Kidney epithelial cell (primary cell): Measurements from ENCODE around the gene CCNH. TPM values are rescaled to one million over a fixed set of nuclear protein-coding genes. Genes with fewer than 3 reads are reported as not detected.
A peak's percentile ranks its signal among the peaks of the same experiment; 100 is the strongest.

ENCODE experiments used
- DNase-seq: peaks from one replicate; pipeline ENCODE4 v3.0.0-alpha.2; 2010; ENCODE audit warnings: low read depth
- H3K27me3 ChIP-seq: 2 replicates; pipeline ENCODE4 v1.6.0; 2011; ENCODE audit warnings: low read length; ENCODE audit not compliant: control insufficient read depth, insufficient read depth
- H3K36me3 ChIP-seq: 2 replicates; pipeline ENCODE4 v1.5.1; 2011; ENCODE audit warnings: low read length; ENCODE audit not compliant: control insufficient read depth, insufficient read depth
- H3K4me3 ChIP-seq: 2 replicates; pipeline ENCODE4 v1.5.1; 2011; ENCODE audit warnings: low read depth, mild to moderate bottlenecking, control low read depth, low read length
- CTCF ChIP-seq: IDR thresholded peaks from 2 replicates; pipeline ENCODE4 v1.5.1; 2011; ENCODE audit warnings: mild to moderate bottlenecking, moderate library complexity, low read length, control low read depth, inconsistent platforms; ENCODE audit not compliant: insufficient read depth, poor library complexity, severe bottlenecking
- total RNA-seq: library from RNA; depleted of rRNA; stranded (reverse); fragments of >200 nt; gene quantifications from 2 replicates; pipeline ENCODE4 v1.2.3, GENCODE V29; 2015

Gene CCNH
- 57.4 and 74.7 TPM in 2 replicates for total RNA-seq

- no peaks in the 10 kb centered on the region for H3K27me3 ChIP-seq
- peak; percentile 91 for DNase-seq
- H3K36me3 ChIP-seq, result no peaks in the 10 kb centered on the region
- peak within 1 kb of the TSS; percentile 78 for H3K4me3 ChIP-seq
- TF ChIP-seq CTCF, result no peak
These were observed at the start of gene CCNH for GRCh38 chr5:87412630-87413342. Gene CCNH (minus strand): TSS chr5:87412930. CDS start chr5:87412794, 136 bp downstream.

- no peak for TF ChIP-seq CTCF
- Histone ChIP-seq H3K36me3 (no peaks in the 10 kb centered on the region), H3K4me3 (no peak overlapping the region), H3K27me3 (no peaks in the 10 kb centered on the region)
- DNase-seq, result no peak
These were observed 45.0 kb upstream of the CCNH start for GRCh38 chr5:87457706-87458105.

- DNase-seq, result no peak
- no peak for TF ChIP-seq CTCF
- Histone ChIP-seq H3K27me3 (no peaks in the 10 kb centered on the region), H3K36me3 (no peaks in the 10 kb centered on the region), H3K4me3 (no peak overlapping the region)
These were observed 41.1 kb upstream of the CCNH start for GRCh38 chr5:87453801-87454200.

- TF ChIP-seq CTCF, result no peak
- no peaks in the 10 kb centered on the region for H3K27me3 ChIP-seq
- no peak for DNase-seq
- no peak overlapping the region for H3K4me3 ChIP-seq
- H3K36me3 ChIP-seq, result no peaks in the 10 kb centered on the region
These were observed 40.1 kb upstream of the CCNH start for GRCh38 chr5:87452837-87453236.

- Histone ChIP-seq H3K27me3 (peaks cover 2% of the 10 kb centered on the region), H3K4me3 (no peak overlapping the region), H3K36me3 (no peaks in the 10 kb centered on the region)
- no peak for DNase-seq
- no peak for TF ChIP-seq CTCF
These were observed 29.7 kb upstream of the CCNH start for GRCh38 chr5:87442419-87442818.

- no peak for TF ChIP-seq CTCF
- H3K36me3 ChIP-seq, result no peaks in the 10 kb centered on the region
- no peaks in the 10 kb centered on the region for H3K27me3 ChIP-seq
- DNase-seq, result no peak
- H3K4me3 ChIP-seq, result no peak overlapping the region
These were observed 25.5 kb upstream of the CCNH start for GRCh38 chr5:87438231-87438630.
